Calu3 (cell line): ENCODE measurements around the gene SLC24A1. TPM values are rescaled to one million over a fixed set of nuclear protein-coding genes. Genes with fewer than 3 reads are reported as not detected.

ENCODE experiments used
- BruUV-seq: library from RNA; stranded (reverse); fragments of 400-500 nt; replicated peaks from 2 replicates; lab custom pipeline; 2021; lab: Mats Ljungman, UMichigan
- CTCF ChIA-PET: fragments of 300-600 bp; sonication (Branson Sonifier 250); formaldehyde crosslinking; loops from one replicate; lab custom pipeline; 2022; ENCODE audit warnings: antibody characterized with exemption; lab: Charles Lee
- DNase-seq: peaks from one replicate; pipeline ENCODE4 v3.0.0; 2022
- H3K27ac Mint-ChIP-seq: one replicate; pipeline ENCODE4 v1.8.0; 2022; ENCODE audit warnings: mixed read lengths; ENCODE audit not compliant: unreplicated experiment
- H3K27me3 Mint-ChIP-seq: one replicate; pipeline ENCODE4 v1.8.0; 2022; ENCODE audit warnings: mixed read lengths; ENCODE audit not compliant: unreplicated experiment
- H3K36me3 Mint-ChIP-seq: one replicate; pipeline ENCODE4 v1.8.0; 2022; ENCODE audit warnings: mild to moderate bottlenecking, moderate library complexity, mixed read lengths; ENCODE audit not compliant: insufficient read depth, unreplicated experiment
- H3K4me1 Mint-ChIP-seq: one replicate; pipeline ENCODE4 v1.8.0; 2022; ENCODE audit warnings: mild to moderate bottlenecking, low read depth, mixed read lengths; ENCODE audit not compliant: unreplicated experiment
- H3K4me3 Mint-ChIP-seq: one replicate; pipeline ENCODE4 v1.8.0; 2022; ENCODE audit warnings: mild to moderate bottlenecking, low read depth, moderate library complexity, mixed read lengths; ENCODE audit not compliant: unreplicated experiment
- H3K9me3 Mint-ChIP-seq: one replicate; pipeline ENCODE4 v1.8.0; 2022; ENCODE audit warnings: low read depth, mixed read lengths; ENCODE audit not compliant: unreplicated experiment
- intact Hi-C: fragments of 100-400 bp; cut with micrococcal nuclease; formaldehyde crosslinking; loops from one replicate; pipeline ENCODE4 v1.10.0; 2022; ENCODE audit not compliant: unreplicated experiment
- total RNA-seq: library from RNA; stranded (reverse); gene quantifications from 2 replicates; pipeline ENCODE4 v1.2.3, GENCODE V29; 2022
- TF ChIP-seq, protein P1 (sequence below): fragments of 200-600 bp; IDR thresholded peaks from one replicate; pipeline ENCODE4 v1.8.0; 2022; ENCODE audit warnings: antibody characterized with exemption; ENCODE audit not compliant: unreplicated experiment

SLC24A1 gene
- total RNA-seq, 1 experiment from 2014 or later: 9.0 TPM

DNA sequence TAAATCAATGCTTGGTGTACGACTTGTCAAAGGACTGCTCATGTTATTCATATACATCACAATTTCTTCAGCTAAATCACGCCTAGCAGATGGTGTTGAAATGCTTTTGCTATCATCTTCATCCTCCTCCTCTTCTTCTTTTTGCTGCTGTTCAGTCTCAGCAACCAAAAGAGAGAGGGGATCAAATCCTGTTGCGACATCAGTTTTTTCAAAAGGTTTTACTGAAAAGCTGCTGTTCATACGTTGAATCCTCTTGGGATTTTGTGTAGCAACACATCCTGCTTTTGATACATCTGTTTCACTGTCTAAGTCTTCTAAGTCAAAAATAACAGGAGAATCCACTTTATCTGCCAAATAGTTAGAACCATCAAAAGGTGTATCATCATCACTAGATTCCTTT, 69.0 kb downstream of the SLC24A1 start:
- Mint-ChIP-seq H3K9me3 (no peaks in the 10 kb centered on the region), H3K27ac (no peak overlapping the region), H3K4me1 (no peaks in the 10 kb centered on the region), H3K27me3 (no peaks in the 10 kb centered on the region), H3K36me3 (peaks cover 10% of the 10 kb centered on the region), H3K4me3 (no peak overlapping the region)
- no TSS peak for BruUV-seq
- intact Hi-C loops: no loop called here
- CTCF ChIA-PET: no interaction called here
- TF ChIP-seq, protein P1, sequence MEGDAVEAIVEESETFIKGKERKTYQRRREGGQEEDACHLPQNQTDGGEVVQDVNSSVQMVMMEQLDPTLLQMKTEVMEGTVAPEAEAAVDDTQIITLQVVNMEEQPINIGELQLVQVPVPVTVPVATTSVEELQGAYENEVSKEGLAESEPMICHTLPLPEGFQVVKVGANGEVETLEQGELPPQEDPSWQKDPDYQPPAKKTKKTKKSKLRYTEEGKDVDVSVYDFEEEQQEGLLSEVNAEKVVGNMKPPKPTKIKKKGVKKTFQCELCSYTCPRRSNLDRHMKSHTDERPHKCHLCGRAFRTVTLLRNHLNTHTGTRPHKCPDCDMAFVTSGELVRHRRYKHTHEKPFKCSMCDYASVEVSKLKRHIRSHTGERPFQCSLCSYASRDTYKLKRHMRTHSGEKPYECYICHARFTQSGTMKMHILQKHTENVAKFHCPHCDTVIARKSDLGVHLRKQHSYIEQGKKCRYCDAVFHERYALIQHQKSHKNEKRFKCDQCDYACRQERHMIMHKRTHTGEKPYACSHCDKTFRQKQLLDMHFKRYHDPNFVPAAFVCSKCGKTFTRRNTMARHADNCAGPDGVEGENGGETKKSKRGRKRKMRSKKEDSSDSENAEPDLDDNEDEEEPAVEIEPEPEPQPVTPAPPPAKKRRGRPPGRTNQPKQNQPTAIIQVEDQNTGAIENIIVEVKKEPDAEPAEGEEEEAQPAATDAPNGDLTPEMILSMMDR: no peak
- DNase-seq: no peak

DNA sequence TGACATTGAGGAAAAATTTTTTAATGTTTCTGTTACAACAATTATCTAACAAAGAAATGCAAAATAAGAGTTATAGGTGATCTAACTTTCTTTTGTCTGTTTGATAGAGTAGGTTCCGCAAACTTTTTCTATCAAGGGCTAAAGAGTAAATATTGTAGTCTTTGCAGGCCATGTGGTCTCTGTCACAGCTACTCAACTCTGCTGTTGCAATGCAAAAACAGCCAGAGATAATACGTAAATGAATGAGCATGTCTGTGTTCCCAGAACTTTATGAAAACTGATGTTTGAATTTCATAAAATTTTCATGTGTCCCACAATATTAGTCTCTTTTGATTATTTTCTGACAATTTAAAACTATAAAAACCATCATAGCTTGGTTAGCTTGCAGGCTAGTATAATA, 73.3 kb downstream of the SLC24A1 start:
- no peaks in the 10 kb centered on the region for H3K36me3 Mint-ChIP-seq
- no peak for DNase-seq
- H3K27me3 Mint-ChIP-seq: no peaks in the 10 kb centered on the region
- H3K4me3 Mint-ChIP-seq: no peak overlapping the region
- no TSS peak for BruUV-seq
- H3K9me3 Mint-ChIP-seq: no peaks in the 10 kb centered on the region
- H3K27ac Mint-ChIP-seq: no peak overlapping the region
- intact Hi-C loops: no loop called here
- TF ChIP-seq, protein P1: no peak
- H3K4me1 Mint-ChIP-seq: no peaks in the 10 kb centered on the region
- CTCF ChIA-PET: no interaction called here

Other genes starting within 250 kb of the SLC24A1 start
- not detected in 2 replicates for gene IGDCC3, start 243.9 kb upstream of the SLC24A1 start, total RNA-seq
- 0.17 and 0.64 TPM in 2 replicates for gene IGDCC4, start 199.0 kb upstream of the SLC24A1 start, total RNA-seq
- 41.2 and 45.9 TPM in 2 replicates for gene DPP8, start 104.2 kb upstream of the SLC24A1 start, total RNA-seq
- gene HACD3, start 91.5 kb upstream of the SLC24A1 start, total RNA-seq: 125 and 135 TPM in 2 replicates
- 50.1 and 55.6 TPM in 2 replicates for gene INTS14, start 10.8 kb upstream of the SLC24A1 start, total RNA-seq
- 26.0 and 26.6 TPM in 2 replicates for gene DENND4A, start 170.4 kb downstream of the SLC24A1 start, total RNA-seq
- gene RAB11A, start 247.6 kb downstream of the SLC24A1 start, total RNA-seq: 404 and 407 TPM in 2 replicates